Fibroblast of villous mesenchyme (primary cell): ENCODE measurements around the gene RGS6. TPM values are rescaled to one million over a fixed set of nuclear protein-coding genes. Genes with fewer than 3 reads are reported as not detected.

Experiments used
- DNase-seq: peaks from one replicate; pipeline ENCODE4 v3.0.0-alpha.2; 2010; ENCODE audit warnings: low read depth
- H3K4me3 ChIP-seq: 2 replicates; pipeline ENCODE4 v1.5.1; 2011; ENCODE audit warnings: low read depth, mild to moderate bottlenecking, low read length
- total RNA-seq: library from RNA; depleted of rRNA; stranded (reverse); fragments of >200 nt; gene quantifications from 2 replicates; pipeline ENCODE4 v1.2.3, GENCODE V29; 2012
- TF ChIP-seq, protein P1 (sequence below): IDR thresholded peaks from 2 replicates; pipeline ENCODE4 v1.5.1; 2012; ENCODE audit warnings: low read depth, mild to moderate bottlenecking, low read length; ENCODE audit not compliant: insufficient read depth

Gene RGS6
- total RNA-seq, 1 donor = not detected

DNA sequence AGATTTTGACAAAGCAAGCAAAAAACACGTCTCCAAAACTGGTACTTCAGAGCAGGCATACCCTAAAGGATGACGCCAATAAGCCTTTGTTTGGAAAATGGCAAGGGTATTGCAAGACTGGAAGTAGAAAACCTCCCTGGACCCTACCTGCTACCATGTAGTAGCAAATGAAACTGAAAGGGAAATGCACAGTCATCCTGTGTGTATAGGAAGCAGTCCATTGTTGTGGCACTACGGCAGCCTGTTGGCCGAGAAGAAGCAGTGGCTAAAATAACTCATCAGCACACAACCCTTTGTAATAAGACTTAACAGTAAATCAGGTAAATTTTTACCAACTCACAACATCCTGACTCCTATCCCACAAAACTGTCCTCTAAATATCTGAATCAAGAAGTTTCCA, 386.4 kb downstream of the RGS6 start:
- no peak for DNase-seq
- TF ChIP-seq, protein P1, sequence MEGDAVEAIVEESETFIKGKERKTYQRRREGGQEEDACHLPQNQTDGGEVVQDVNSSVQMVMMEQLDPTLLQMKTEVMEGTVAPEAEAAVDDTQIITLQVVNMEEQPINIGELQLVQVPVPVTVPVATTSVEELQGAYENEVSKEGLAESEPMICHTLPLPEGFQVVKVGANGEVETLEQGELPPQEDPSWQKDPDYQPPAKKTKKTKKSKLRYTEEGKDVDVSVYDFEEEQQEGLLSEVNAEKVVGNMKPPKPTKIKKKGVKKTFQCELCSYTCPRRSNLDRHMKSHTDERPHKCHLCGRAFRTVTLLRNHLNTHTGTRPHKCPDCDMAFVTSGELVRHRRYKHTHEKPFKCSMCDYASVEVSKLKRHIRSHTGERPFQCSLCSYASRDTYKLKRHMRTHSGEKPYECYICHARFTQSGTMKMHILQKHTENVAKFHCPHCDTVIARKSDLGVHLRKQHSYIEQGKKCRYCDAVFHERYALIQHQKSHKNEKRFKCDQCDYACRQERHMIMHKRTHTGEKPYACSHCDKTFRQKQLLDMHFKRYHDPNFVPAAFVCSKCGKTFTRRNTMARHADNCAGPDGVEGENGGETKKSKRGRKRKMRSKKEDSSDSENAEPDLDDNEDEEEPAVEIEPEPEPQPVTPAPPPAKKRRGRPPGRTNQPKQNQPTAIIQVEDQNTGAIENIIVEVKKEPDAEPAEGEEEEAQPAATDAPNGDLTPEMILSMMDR = no peak
- H3K4me3 ChIP-seq = no peak overlapping the region

DNA sequence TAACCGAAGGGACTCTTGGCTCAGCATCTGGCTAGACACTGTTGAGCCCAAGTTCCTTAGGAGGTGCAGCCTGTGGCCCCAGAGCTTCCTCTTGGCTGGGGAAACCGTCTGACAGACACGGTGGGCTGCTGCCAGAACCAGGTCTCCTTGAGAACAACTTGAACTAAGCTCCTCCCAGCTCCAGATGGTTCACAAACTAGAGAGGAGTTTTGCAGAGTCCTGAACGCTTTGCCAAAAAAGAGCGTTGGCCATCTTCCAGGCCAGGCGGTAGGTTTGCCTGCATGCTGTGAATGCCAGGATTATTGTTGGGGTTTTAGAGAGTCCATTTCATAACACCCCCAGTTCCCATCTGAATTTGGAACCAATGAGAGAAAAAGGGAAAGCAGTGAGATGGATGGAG, 399.8 kb downstream of the RGS6 start:
- H3K4me3 ChIP-seq = no peak overlapping the region
- no peak for DNase-seq
- TF ChIP-seq, protein P1 = no peak

DNA sequence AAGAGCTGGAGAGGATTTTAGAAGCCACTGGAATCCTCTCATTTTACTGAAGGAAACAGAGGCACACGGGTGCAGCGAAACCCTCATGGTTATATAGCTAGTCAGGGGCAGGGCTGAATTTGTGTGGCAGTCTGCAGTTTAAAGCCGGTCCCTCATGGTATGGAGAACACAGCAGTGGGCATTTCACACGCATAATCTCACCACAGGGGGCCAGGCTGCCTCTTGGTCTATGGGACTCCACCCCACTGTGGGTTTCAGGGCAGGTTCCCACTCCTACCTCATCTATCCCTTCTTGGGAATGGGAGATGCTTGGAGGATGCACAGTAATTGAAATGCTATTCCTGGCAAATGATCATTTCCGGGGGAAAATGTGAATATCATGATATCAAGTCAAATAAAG, 400.6 kb downstream of the RGS6 start:
- TF ChIP-seq, protein P1 = no peak
- DNase-seq = no peak
- no peak overlapping the region for H3K4me3 ChIP-seq

DNA sequence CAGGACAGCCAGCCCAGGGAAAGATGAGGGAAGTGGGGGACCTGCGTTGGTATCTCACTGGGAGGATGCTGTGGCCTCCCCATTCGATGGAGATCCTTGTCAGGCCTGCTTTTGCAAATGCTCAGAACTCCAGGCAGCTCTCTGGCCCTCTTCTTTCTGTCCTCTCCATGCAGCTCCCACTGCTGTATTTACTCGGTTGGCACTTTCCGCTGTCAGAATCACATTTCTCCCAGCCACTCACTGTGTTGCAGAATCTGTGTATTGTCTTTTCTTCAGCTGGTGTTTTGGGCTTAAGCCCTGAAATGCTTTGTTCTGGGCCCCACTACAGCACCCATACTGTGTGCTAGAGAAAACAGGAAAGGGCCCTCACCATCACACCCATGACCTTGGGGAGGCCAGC, 401.1 kb downstream of the RGS6 start:
- TF ChIP-seq, protein P1 = no peak
- DNase-seq = no peak
- no peak overlapping the region for H3K4me3 ChIP-seq

DNA sequence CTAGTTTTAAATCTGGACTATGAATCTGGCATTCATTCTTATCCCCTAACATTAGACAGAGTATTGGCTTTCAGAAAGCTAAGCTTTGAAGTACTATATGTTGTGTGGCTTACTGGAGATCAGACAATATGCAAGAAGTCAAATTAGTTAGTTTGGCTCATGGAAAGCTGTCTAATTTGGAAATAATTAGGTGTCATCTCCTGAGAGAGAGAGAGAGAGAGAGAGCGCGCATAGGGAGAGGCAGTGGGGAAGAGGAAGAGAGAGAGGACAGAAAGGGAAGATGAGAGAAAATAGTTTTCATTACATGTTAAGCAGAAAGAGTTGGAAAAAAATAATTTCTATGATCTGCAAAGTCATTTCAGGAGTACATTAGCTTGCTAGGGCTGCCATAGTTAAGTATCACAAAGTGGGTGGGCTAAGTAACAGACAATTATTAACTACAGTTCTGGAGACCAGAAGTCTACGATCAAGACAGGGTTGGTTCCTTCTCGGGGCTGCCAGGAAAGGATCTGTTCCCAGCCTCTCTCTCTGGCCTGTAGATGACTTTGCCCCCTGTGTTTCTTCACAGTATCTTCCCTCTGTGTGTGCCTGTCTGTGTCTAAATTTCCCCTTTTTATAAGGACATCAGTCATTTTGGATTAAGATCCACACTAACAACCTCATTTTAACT, 404.2 kb downstream of the RGS6 start:
- no peak for DNase-seq
- H3K4me3 ChIP-seq = no peak overlapping the region
- TF ChIP-seq, protein P1 = no peak

DNA sequence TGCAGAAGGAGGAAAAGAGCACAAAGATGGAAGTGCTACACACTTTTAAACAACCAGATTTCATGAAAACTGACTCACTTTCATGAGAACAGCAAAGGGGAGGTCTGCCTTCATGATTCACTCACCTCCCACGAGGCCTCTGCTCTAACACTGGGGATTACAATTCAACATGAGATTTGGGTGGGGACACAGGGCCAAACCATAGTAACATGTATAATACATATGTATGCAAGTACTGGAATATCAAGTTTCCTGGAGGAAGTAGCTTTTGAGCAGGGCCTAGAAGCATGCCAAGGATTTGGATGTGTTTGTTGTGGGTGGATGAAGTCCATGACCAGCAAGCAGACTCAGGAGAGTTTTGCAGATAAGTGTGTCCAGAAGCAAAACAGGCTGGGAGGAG, 409.0 kb downstream of the RGS6 start:
- DNase-seq = no peak
- TF ChIP-seq, protein P1 = no peak
- H3K4me3 ChIP-seq = no peak overlapping the region

DNA sequence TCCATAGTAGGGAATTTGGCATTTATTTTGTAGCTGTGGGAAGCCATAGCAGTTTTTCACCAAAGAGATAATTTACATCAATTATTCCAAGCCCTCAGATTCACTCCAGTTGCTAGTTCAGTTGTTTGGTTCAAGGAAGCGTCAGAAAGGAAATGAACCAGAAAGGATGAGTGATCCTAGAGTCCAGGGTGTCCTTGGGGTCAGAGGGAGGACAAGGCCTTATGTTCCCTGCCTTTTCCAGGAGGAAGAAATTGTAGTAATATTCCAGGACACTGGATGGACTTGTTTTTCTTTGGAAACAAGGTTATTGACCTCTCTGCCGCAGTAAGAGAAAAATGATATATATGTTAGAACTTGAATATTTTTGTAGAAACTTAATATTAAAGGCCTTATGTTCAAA, 409.5 kb downstream of the RGS6 start:
- TF ChIP-seq, protein P1 = no peak
- H3K4me3 ChIP-seq = no peak overlapping the region
- no peak for DNase-seq
